ENCODE data around the gene MMP17.

Gene MMP17

GRCh38 chr12:131795064-131795463 lies 33.1 kb upstream of the MMP17 start:
- no peak for TF ChIP-seq FOXP2 (optimal IDR thresholded peaks at IDR 0.05; ENCODE audit: borderline replicate concordance, extremely low read depth, extremely low read length, insufficient read depth)
- no peak for TF ChIP-seq POLR2AphosphoS5 (IDR thresholded peaks at IDR 0.05; ENCODE audit: low read depth, low read length)
- TF ChIP-seq, protein P1, sequence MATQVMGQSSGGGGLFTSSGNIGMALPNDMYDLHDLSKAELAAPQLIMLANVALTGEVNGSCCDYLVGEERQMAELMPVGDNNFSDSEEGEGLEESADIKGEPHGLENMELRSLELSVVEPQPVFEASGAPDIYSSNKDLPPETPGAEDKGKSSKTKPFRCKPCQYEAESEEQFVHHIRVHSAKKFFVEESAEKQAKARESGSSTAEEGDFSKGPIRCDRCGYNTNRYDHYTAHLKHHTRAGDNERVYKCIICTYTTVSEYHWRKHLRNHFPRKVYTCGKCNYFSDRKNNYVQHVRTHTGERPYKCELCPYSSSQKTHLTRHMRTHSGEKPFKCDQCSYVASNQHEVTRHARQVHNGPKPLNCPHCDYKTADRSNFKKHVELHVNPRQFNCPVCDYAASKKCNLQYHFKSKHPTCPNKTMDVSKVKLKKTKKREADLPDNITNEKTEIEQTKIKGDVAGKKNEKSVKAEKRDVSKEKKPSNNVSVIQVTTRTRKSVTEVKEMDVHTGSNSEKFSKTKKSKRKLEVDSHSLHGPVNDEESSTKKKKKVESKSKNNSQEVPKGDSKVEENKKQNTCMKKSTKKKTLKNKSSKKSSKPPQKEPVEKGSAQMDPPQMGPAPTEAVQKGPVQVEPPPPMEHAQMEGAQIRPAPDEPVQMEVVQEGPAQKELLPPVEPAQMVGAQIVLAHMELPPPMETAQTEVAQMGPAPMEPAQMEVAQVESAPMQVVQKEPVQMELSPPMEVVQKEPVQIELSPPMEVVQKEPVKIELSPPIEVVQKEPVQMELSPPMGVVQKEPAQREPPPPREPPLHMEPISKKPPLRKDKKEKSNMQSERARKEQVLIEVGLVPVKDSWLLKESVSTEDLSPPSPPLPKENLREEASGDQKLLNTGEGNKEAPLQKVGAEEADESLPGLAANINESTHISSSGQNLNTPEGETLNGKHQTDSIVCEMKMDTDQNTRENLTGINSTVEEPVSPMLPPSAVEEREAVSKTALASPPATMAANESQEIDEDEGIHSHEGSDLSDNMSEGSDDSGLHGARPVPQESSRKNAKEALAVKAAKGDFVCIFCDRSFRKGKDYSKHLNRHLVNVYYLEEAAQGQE (IDR thresholded peaks at IDR 0.05; ENCODE audit: insufficient read depth in 1 of 2, low read depth in 2 of 2, low read length in 2 of 2), result no peak
- TF ChIP-seq SIN3A (IDR thresholded peaks at IDR 0.05; ENCODE audit: borderline replicate concordance, insufficient read depth, low read length), result no peak
- TF ChIP-seq TAF1 (IDR thresholded peaks at IDR 0.05; ENCODE audit: borderline replicate concordance, insufficient read depth, low read length), result no peak

GRCh38 chr12:131795690-131796410 lies 32.3 kb upstream of the MMP17 start:
- TF ChIP-seq FOXP2 (optimal IDR thresholded peaks at IDR 0.05; ENCODE audit: borderline replicate concordance, extremely low read depth, extremely low read length, insufficient read depth) (no peak), TAF1 (IDR thresholded peaks at IDR 0.05; ENCODE audit: borderline replicate concordance, insufficient read depth, low read length) (no peak), SIN3A (IDR thresholded peaks at IDR 0.05; ENCODE audit: borderline replicate concordance, insufficient read depth, low read length) (no peak), POLR2AphosphoS5 (IDR thresholded peaks at IDR 0.05; ENCODE audit: low read depth, low read length) (no peak)
- TF ChIP-seq, protein P1 (IDR thresholded peaks at IDR 0.05; ENCODE audit: insufficient read depth in 1 of 2, low read depth in 2 of 2, low read length in 2 of 2), result no peak

DNA sequence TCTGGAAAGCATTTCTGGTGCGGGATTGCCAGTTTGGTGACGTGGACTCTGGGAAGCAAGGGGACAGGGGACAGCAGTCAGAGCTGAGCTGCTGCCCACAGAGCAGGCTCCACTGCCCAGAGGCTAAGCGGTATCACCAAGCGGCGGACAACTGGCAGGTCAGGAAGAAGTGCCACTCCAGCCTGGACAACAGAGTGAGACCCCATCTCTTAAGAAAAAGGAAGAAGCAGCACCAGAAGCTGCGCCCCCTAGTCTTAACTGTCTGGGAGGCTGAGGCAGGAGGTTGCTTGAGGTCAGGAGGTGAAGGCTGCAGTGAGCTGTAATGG lies 31.8 kb upstream of the MMP17 start:
- TF ChIP-seq POLR2AphosphoS5 (IDR thresholded peaks at IDR 0.05; ENCODE audit: low read depth, low read length) (no peak), TAF1 (IDR thresholded peaks at IDR 0.05; ENCODE audit: borderline replicate concordance, insufficient read depth, low read length) (no peak), FOXP2 (optimal IDR thresholded peaks at IDR 0.05; ENCODE audit: borderline replicate concordance, extremely low read depth, extremely low read length, insufficient read depth) (no peak), SIN3A (IDR thresholded peaks at IDR 0.05; ENCODE audit: borderline replicate concordance, insufficient read depth, low read length) (no peak)
- TF ChIP-seq, protein P1 (IDR thresholded peaks at IDR 0.05; ENCODE audit: insufficient read depth in 1 of 2, low read depth in 2 of 2, low read length in 2 of 2), result no peak

DNA sequence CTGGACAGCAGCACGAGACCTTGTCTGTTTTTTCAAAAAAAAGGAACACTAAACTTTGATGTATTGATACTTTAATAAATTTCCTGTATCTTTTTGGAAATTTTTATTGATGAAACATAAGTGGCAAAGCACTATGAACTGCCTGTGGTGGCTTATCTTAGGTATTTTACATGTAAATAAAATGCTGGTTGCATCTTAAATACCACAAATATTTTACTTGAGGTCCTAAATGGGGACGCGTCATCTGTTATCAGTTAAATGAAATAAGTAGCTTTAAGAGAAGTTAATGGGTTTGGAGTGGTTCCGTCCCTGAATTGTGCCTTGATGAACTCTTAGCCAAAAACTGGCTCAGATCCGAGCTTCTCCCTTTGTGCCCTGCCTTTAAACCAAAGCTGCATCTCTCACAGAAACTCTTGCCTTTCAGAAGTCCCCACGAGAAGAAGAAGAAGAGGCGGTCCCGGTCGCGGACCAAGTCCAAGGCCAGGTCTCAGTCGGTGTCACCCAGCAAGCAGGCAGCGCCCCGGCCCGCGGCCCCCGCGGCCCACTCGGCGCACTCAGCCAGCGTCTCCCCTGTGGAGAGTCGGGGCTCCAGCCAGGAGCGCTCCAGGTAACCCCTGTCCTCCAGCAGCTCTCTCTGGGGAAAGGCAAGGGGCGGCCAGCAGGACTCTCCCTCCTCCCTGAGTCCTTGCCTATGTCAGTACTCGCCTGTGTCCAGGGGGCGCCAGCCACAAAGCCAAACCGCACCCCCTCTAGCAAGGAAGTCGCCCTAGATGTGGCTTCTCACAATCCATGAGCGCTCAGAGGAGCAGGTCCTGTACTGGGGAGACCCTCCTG lies 31.2 kb upstream of the MMP17 start:
- TF ChIP-seq FOXP2 (optimal IDR thresholded peaks at IDR 0.05; ENCODE audit: borderline replicate concordance, extremely low read depth, extremely low read length, insufficient read depth), result no peak
- TF ChIP-seq SIN3A (IDR thresholded peaks at IDR 0.05; ENCODE audit: borderline replicate concordance, insufficient read depth, low read length), result no peak
- TF ChIP-seq POLR2AphosphoS5 (IDR thresholded peaks at IDR 0.05; ENCODE audit: low read depth, low read length), result no peak
- TF ChIP-seq TAF1 (IDR thresholded peaks at IDR 0.05; ENCODE audit: borderline replicate concordance, insufficient read depth, low read length), result no peak

DNA sequence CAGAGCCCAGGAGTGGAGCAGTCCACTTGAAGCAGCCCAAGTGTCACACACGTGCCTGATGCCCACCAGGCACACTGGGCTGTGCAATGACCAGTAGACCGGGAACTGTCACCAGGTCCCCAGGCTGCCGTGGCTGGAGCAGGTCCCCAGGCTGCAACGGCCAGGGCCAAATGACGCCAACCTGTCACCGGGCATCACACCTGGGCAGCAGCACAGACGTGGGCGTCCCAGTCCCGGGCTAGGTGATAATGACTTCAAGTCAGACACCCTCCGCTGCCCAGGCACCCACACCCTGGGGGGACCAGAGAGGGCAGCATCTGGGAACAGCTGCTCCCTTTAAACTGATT lies 30.6 kb upstream of the MMP17 start:
- no peak for TF ChIP-seq TAF1 (IDR thresholded peaks at IDR 0.05; ENCODE audit: borderline replicate concordance, insufficient read depth, low read length)
- no peak for TF ChIP-seq SIN3A (IDR thresholded peaks at IDR 0.05; ENCODE audit: borderline replicate concordance, insufficient read depth, low read length)
- TF ChIP-seq FOXP2 (optimal IDR thresholded peaks at IDR 0.05; ENCODE audit: borderline replicate concordance, extremely low read depth, extremely low read length, insufficient read depth), result no peak
- no peak for TF ChIP-seq POLR2AphosphoS5 (IDR thresholded peaks at IDR 0.05; ENCODE audit: low read depth, low read length)
- TF ChIP-seq, protein P1 (IDR thresholded peaks at IDR 0.05; ENCODE audit: insufficient read depth in 1 of 2, low read depth in 2 of 2, low read length in 2 of 2), result no peak

Data from PFSK-1 (cell line).